SK-N-SH (cell line): Measurements from ENCODE around the gene PECR. TPM values are rescaled to one million over a fixed set of nuclear protein-coding genes. Genes with fewer than 3 reads are reported as not detected.

Source experiments
- CTCF ChIA-PET: fragments of 300-600, 350-600 bp; formaldehyde crosslinking; extraction: SDS; loops from one replicate; lab custom pipeline; 2021; lab: Yijun Ruan, JAX
- POLR2A ChIA-PET: fragments of 350-600 bp; sonication (Branson Sonifier 250); formaldehyde crosslinking; extraction: SDS; loops from one replicate; lab custom pipeline; 2020; ENCODE audit warnings: antibody characterized with exemption, inconsistent platforms; lab: Yijun Ruan, JAX
- DNase-seq: peaks from one replicate; pipeline ENCODE4 v3.0.0; 2012
- H2AFZ ChIP-seq: fragments of 200-600 bp; sonication (generic); 2 replicates; pipeline ENCODE4 v1.8.1; 2016; ENCODE audit warnings: antibody characterized with exemption, mild to moderate bottlenecking, low read depth
- H3F3A ChIP-seq: fragments of 200-600 bp; sonication (generic); replicated peaks from 2 replicates; pipeline ENCODE3; 2016; ENCODE audit warnings: antibody characterized with exemption, mild to moderate bottlenecking; ENCODE audit not compliant: insufficient read depth
- H3K27ac ChIP-seq, 2 experiments: fragments of 200-500 bp in 1 of 2; fragments of 200-600 bp in 1 of 2; sonication (Bioruptor generic) in 1 of 2; sonication (generic), shearing (Covaris generic) in 1 of 2; 2 replicates each; pipeline versions ENCODE4 v1.5.1 to v1.6.1; 2014 to 2016; ENCODE audit warnings: low read depth in 2 of 2, inconsistent platforms in 1 of 2, low read length in 1 of 2, mild to moderate bottlenecking in 1 of 2, mixed read lengths in 1 of 2
- H3K27me3 ChIP-seq: fragments of 200-600 bp; sonication (generic), shearing (Covaris generic); 2 replicates; pipeline ENCODE4 v1.6.1; 2016; ENCODE audit warnings: mixed run types; ENCODE audit not compliant: insufficient read depth
- H3K36me3 ChIP-seq, 2 experiments: fragments of 200-500 bp in 1 of 2; fragments of 200-600 bp in 1 of 2; sonication (Bioruptor generic) in 1 of 2; sonication (generic) in 1 of 2; replicated peaks in 1 of 2; 2 replicates each; pipeline versions ENCODE3 to v1.5.1; 2014 to 2016; ENCODE audit warnings: low read length in 1 of 2, mild to moderate bottlenecking in 1 of 2; ENCODE audit not compliant: insufficient read depth in 2 of 2, control insufficient read depth in 1 of 2
- H3K4me1 ChIP-seq, 2 experiments: fragments of 200-500 bp in 1 of 2; fragments of 200-600 bp in 1 of 2; sonication (Bioruptor generic) in 1 of 2; sonication (generic), shearing (Covaris generic) in 1 of 2; 2 replicates each; pipeline versions ENCODE4 v1.5.1 to v1.6.1; 2014 to 2016; ENCODE audit warnings: low read depth in 1 of 2, low read length in 1 of 2, mixed run types in 1 of 2; ENCODE audit not compliant: insufficient read depth in 2 of 2, control insufficient read depth in 1 of 2
- H3K4me2 ChIP-seq: fragments of 200-600 bp; sonication (generic), shearing (Covaris generic); 2 replicates; pipeline ENCODE4 v1.6.1; 2017; ENCODE audit warnings: mixed run types
- H3K4me3 ChIP-seq, 2 experiments: fragments of 200-500 bp in 1 of 2; fragments of 200-600 bp in 1 of 2; sonication (Bioruptor generic) in 1 of 2; sonication (generic), shearing (Covaris generic) in 1 of 2; 2 replicates each; pipeline versions ENCODE4 v1.5.1 to v1.8.1; 2014 to 2016; ENCODE audit warnings: low read depth in 2 of 2, inconsistent platforms in 1 of 2, low read length in 1 of 2, mild to moderate bottlenecking in 1 of 2, mixed read lengths in 1 of 2, moderate library complexity in 1 of 2
- H3K79me2 ChIP-seq: fragments of 200-600 bp; sonication (generic); 2 replicates; pipeline ENCODE4 v1.8.1; 2017; ENCODE audit warnings: mild to moderate bottlenecking; ENCODE audit not compliant: insufficient read depth
- H3K9ac ChIP-seq: fragments of 200-600 bp; sonication (generic); 2 replicates; pipeline ENCODE4 v1.6.1; 2017; ENCODE audit warnings: mixed run types
- H3K9me2 ChIP-seq: fragments of 200-600 bp; sonication (generic); 2 replicates; pipeline ENCODE4 v1.6.1; 2017; ENCODE audit warnings: mixed run types
- H3K9me3 ChIP-seq: fragments of 200-600 bp; sonication (generic); 2 replicates; pipeline ENCODE4 v1.6.1; 2017; ENCODE audit warnings: mixed run types, mild to moderate bottlenecking, moderate library complexity
- H4K20me1 ChIP-seq: fragments of 200-600 bp; sonication (generic); 2 replicates; pipeline ENCODE4 v1.6.1; 2017; ENCODE audit warnings: mild to moderate bottlenecking, mixed run types; ENCODE audit not compliant: insufficient read depth
- EZH2phosphoT487 ChIP-seq: fragments of 200-600 bp; sonication (generic); IDR thresholded peaks from 2 replicates; pipeline ENCODE4 v1.6.1; 2017; ENCODE audit warnings: low read depth, mixed run types, mild to moderate bottlenecking, antibody characterized with exemption, moderate library complexity, borderline replicate concordance
- FOSL2 ChIP-seq: IDR thresholded peaks from 2 replicates; pipeline ENCODE4 v1.4.0; 2012; ENCODE audit warnings: low read depth, mild to moderate bottlenecking, moderate library complexity, borderline replicate concordance
- FOXM1 ChIP-seq: IDR thresholded peaks from 2 replicates; pipeline ENCODE4 v1.4.0; 2012; ENCODE audit warnings: low read depth, mild to moderate bottlenecking
- NRF1 ChIP-seq: IDR thresholded peaks from 2 replicates; pipeline ENCODE4 v1.6.1; 2012; ENCODE audit warnings: low read depth, mild to moderate bottlenecking, low read length
- POLR2AphosphoS5 ChIP-seq: IDR thresholded peaks from 2 replicates; pipeline ENCODE4 v1.6.1; 2012; ENCODE audit warnings: low read depth, low read length
- RAD21 ChIP-seq: IDR thresholded peaks from 2 replicates; pipeline ENCODE4 v1.6.1; 2012; ENCODE audit warnings: mild to moderate bottlenecking, low read length
- RCOR1 ChIP-seq: fragments of 150-350 bp; IDR thresholded peaks from 2 replicates; pipeline ENCODE4 v1.6.1; 2017; ENCODE audit warnings: antibody characterized with exemption, low read length
- RFX5 ChIP-seq: IDR thresholded peaks from 2 replicates; pipeline ENCODE4 v1.6.1; 2012; ENCODE audit warnings: mild to moderate bottlenecking, improper control_type of control experiment, low read length
- RXRA ChIP-seq: IDR thresholded peaks from 2 replicates; pipeline ENCODE4 v1.4.0; 2012; ENCODE audit warnings: low read depth, mild to moderate bottlenecking, borderline replicate concordance
- SIN3A ChIP-seq: IDR thresholded peaks from 2 replicates; pipeline ENCODE4 v1.6.1; 2012; ENCODE audit warnings: low read depth, mild to moderate bottlenecking, low read length, moderate library complexity, borderline replicate concordance
- TCF12 ChIP-seq: IDR thresholded peaks from 2 replicates; pipeline ENCODE4 v1.4.0; 2012
- USF1 ChIP-seq: IDR thresholded peaks from 2 replicates; pipeline ENCODE4 v1.4.0; 2012; ENCODE audit warnings: low read depth, borderline replicate concordance
- YY1 ChIP-seq: IDR thresholded peaks from 2 replicates; pipeline ENCODE4 v1.4.0; 2012; ENCODE audit warnings: low read depth, mild to moderate bottlenecking
- ZBTB33 ChIP-seq: IDR thresholded peaks from 2 replicates; pipeline ENCODE4 v1.4.0; 2012; ENCODE audit warnings: low read depth, borderline replicate concordance
- WGBS: methylation state at CpG from one replicate; pipeline ENCODE4 v1.1.6; 2017; ENCODE audit warnings: low lambda C conversion rate; 5-methylcytosine and 5-hydroxymethylcytosine counted together
- polyA plus RNA-seq, 3 experiments: library from polyadenylated mRNA; depleted of rRNA; stranded (reverse); fragments of >200 nt; gene quantifications; 2 replicates each; pipeline ENCODE4 v1.2.3, GENCODE V29; 2012
- TF ChIP-seq, protein P1 (sequence below): fragments of 150-350 bp; IDR thresholded peaks from 2 replicates; pipeline ENCODE4 v1.6.1; 2016; ENCODE audit warnings: mild to moderate bottlenecking, low read depth, low read length
- TF ChIP-seq, protein P2 (sequence below): fragments of 150-350 bp; IDR thresholded peaks from 2 replicates; pipeline ENCODE4 v1.6.1; 2017; ENCODE audit warnings: antibody characterized with exemption, low read length, low read depth, borderline replicate concordance

The PECR gene
- polyA plus RNA-seq, 1 of the 3 experiments (the other 2 are of a cell fraction), result 18.6 TPM

DNA sequence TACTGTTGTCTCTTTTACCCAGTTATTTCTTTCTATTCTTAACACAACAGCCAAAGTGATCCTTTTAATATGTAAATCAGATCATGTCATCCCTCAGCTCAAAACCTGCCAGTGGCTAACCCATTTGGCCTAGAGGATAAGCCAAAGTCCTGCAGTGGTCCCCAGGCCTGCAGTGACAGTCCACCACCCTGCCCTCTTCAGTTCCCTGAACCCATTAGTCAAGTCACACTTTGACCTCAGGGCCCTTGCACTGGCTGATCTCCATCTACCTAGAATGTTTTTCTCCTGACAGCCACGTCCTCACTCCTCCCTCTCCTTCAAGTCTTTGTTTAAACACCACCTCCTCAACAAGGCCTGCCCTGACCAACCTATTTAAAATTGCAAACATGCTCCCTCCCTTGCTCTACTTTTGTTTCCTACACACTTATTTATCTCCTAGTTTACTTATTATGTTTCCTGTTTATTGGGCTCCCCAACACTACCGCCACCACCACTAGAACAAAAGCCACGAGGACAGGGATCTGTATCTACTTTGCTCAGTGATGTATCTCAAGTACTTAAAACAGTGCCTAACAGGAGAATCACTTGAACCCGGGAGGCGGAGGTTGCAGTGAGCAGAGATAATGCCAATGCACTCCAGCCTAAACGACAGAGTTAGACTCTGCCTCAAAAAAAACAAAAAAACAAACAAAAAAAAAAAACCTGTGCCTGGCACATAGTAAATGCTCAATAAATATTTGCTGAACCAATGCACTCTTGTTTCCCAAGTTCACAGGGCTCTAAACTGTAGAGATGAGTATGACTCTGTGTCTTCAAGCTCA lies 77.5 kb downstream of the PECR start:
- CTCF ChIA-PET, result no interaction called here

GRCh38 chr2:216002693-216003092 lies 78.9 kb downstream of the PECR start:
- Histone ChIP-seq H3K4me3 (no peak overlapping the region), H3K27ac (no peak overlapping the region), H3K9ac (no peak overlapping the region), H3K79me2 (no peaks in the 10 kb centered on the region), H3F3A (no peaks in the 10 kb centered on the region), H3K9me3 (no peaks in the 10 kb centered on the region), H4K20me1 (no peaks in the 10 kb centered on the region), H2AFZ (no peak overlapping the region)
- CTCF ChIA-PET, result interaction anchor here (1.7 kb wide), 1 partner anchor 18 kb away, joined by 3 read pairs; no protein-coding TSS in a partner anchor
- whole genome bisulfite sequencing, result 89% methylated on average over 2 of the region's 2 CpGs
- POLR2A ChIA-PET, result no interaction called here
- TF ChIP-seq, protein P1, sequence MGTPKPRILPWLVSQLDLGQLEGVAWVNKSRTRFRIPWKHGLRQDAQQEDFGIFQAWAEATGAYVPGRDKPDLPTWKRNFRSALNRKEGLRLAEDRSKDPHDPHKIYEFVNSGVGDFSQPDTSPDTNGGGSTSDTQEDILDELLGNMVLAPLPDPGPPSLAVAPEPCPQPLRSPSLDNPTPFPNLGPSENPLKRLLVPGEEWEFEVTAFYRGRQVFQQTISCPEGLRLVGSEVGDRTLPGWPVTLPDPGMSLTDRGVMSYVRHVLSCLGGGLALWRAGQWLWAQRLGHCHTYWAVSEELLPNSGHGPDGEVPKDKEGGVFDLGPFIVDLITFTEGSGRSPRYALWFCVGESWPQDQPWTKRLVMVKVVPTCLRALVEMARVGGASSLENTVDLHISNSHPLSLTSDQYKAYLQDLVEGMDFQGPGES, result no peak
- TF ChIP-seq TCF12 (no peak), RCOR1 (no peak), RAD21 (no peak), ZBTB33 (no peak), NRF1 (no peak), USF1 (no peak), FOSL2 (no peak)
- TF ChIP-seq, protein P2, sequence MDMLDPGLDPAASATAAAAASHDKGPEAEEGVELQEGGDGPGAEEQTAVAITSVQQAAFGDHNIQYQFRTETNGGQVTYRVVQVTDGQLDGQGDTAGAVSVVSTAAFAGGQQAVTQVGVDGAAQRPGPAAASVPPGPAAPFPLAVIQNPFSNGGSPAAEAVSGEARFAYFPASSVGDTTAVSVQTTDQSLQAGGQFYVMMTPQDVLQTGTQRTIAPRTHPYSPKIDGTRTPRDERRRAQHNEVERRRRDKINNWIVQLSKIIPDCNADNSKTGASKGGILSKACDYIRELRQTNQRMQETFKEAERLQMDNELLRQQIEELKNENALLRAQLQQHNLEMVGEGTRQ, result no peak
- TF ChIP-seq, all 33 proteins: peak for 0
- H3K4me1 ChIP-seq, result peaks cover 4 to 8% of the 10 kb centered on the region in 2 experiments; a peak in 2 of 4 replicates
- DNase-seq, result no peak
- H3K27me3 ChIP-seq, result no peaks in the 10 kb centered on the region
- no peak overlapping the region for H3K4me2 ChIP-seq
- H3K9me2 ChIP-seq, result no peaks in the 10 kb centered on the region
- no peaks in the 10 kb centered on the region for H3K36me3 ChIP-seq

More for the DNA sequence above, 77.5 kb downstream of the PECR start:
- POLR2A ChIA-PET, result no interaction called here
- Histone ChIP-seq H3K4me2 (no peak overlapping the region), H3K4me3 (no peak overlapping the region), H4K20me1 (no peaks in the 10 kb centered on the region), H3K4me1 (peaks cover 4 to 8% of the 10 kb centered on the region in 2 experiments; a peak in 2 of 4 replicates), H3K36me3 (no peaks in the 10 kb centered on the region), H3K27ac (no peak overlapping the region), H3K9ac (no peak overlapping the region), H3K9me3 (no peaks in the 10 kb centered on the region), H3K9me2 (no peaks in the 10 kb centered on the region), H3K27me3 (no peaks in the 10 kb centered on the region), H2AFZ (no peak overlapping the region), H3F3A (no peaks in the 10 kb centered on the region), H3K79me2 (no peaks in the 10 kb centered on the region)
- TF ChIP-seq RFX5 (no peak), FOXM1 (no peak), SIN3A (no peak), EZH2phosphoT487 (no peak), ZBTB33 (no peak), RCOR1 (no peak), RXRA (no peak), POLR2AphosphoS5 (no peak), YY1 (no peak)
- WGBS, result 92% methylated on average over 6 of the region's 6 CpGs
- no peak for DNase-seq
